HEK293T (cell line): ENCODE measurements around the gene SOAT2.

Source experiments
- BHLHE40 ChIP-seq: fragments of 450-650 bp; IDR thresholded peaks from 2 replicates; pipeline ENCODE4 v1.6.1; 2016; ENCODE audit warnings: mild to moderate bottlenecking, moderate library complexity, borderline replicate concordance
- CTBP1 ChIP-seq: fragments of 450-650 bp; IDR thresholded peaks from 2 replicates; pipeline ENCODE4 v1.6.1; 2016; ENCODE audit warnings: borderline replicate concordance
- FOXK2 ChIP-seq: fragments of 450-650 bp; IDR thresholded peaks from 2 replicates; pipeline ENCODE4 v1.6.1; 2016; ENCODE audit warnings: mild to moderate bottlenecking
- FOXM1 ChIP-seq: fragments of 450-650 bp; IDR thresholded peaks from 2 replicates; pipeline ENCODE4 v1.6.1; 2017; ENCODE audit warnings: mild to moderate bottlenecking, borderline replicate concordance
- LEF1 ChIP-seq: fragments of 450-650 bp; IDR thresholded peaks from 2 replicates; pipeline ENCODE4 v1.6.1; 2017; ENCODE audit warnings: mild to moderate bottlenecking, borderline replicate concordance
- SP1 ChIP-seq: fragments of 450-650 bp; IDR thresholded peaks from 2 replicates; pipeline ENCODE4 v1.6.1; 2017
- SUZ12 ChIP-seq: fragments of 450-650 bp; IDR thresholded peaks from 2 replicates; pipeline ENCODE4 v1.6.1; 2016; ENCODE audit warnings: mild to moderate bottlenecking

DNA sequence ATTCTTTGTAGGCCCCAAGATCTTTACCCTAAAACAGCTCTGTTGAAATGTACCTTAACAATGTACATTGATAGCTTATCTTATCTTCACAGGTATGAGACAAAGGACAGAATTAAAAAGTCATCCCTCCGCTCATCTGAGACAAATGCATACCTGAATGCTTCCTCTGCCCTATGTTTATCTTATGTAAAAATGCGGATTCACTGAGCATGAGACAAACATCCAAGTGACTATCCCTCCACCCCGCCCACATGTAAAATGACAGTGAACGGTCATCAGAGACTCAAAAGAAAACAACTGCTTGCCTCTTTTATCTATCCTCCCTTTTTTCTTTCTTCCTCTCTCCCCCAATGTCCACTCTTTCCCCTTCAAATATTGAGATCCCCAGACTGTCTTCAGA, 40.1 kb downstream of the SOAT2 start:
- TF ChIP-seq CTBP1 (no peak), LEF1 (no peak), SP1 (no peak), FOXK2 (no peak), BHLHE40 (no peak), FOXM1 (no peak), SUZ12 (no peak)
